Measurements from ENCODE around the gene ATXN2.
"Not testable (repeated sequence)": the region's sequence is repeated elsewhere in the genome, so short reads cannot be mapped to it uniquely, and the experiment has no call there.

The ATXN2 gene

DNA sequence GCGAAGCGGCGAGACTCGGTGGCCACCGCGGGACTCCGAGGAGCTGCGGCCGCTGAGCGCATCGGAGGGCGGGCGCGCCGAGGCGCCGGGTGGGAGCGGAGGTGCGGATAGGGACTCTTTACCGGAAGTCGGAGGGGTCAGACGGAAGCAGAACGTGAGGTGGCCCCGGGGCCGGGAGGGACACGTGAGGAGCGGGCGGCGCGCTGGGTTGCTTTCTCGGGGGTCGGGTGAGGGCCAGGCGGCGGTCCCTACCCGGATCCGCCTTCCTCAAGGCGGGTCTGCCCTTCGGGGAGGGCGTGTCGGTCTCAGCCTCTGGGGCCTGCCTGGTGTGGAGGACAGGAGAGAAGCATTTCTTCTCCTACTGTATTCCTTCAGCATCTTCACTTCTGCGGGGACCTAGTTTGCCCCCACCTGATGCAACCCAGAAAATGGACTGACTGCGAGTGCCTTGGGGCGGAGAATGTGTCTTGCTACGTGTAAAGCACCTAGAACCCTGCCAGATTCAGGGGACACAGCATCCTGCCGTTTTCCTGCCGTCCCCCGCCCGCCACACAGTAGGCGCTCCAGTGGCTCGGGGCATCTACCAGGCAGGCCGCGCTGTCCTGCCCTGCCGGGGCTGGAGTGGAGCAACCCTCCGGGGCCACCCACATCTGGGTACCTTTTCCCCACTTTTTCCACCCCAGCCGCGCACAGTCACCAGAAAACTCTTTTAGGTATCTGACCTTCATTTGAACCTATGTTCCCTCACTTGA lies 514 bp upstream of the ATXN2 start:
- peak; percentile 84 for DNase-seq (ENCODE audit: low read depth)

DNA sequence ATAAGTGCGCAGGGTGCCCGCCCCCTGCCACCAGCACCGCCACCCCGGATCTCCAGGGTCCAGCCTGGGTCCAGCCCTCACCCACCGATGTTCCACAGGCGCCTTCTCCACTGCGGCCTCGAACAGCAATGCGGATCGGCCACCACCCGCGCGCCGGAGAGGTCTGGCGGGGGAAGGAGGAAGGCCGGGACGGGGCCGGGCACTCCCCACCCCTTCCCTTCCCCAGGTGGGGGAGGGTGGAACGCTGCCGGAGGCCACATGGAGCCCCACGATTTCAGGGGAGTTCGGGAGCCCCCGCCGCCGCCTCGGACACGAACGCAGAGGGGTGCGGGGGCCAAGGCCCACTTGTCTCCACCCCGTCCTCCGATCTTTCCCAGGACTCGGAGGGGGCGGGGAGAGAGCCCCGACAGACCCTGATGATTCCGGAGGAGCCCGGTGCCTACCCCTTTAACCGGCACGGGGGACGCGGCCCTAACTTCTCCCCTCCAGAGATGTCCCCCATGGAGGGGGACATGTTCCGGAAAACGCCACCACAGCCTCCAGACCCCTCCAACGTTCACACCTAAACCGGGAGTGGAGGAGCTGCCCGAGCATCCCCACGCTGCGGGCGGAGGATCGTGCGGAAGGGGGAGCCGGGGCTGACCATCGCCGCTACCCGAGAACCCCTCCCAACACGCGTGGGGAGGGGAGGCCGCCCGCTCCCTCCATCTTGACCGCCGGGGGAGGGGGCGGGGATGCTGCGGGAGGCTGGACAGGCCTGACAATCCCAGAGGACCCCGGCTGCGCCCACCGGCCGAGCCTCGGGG lies 1.1 kb downstream of the ATXN2 start:
- DNase-seq (ENCODE audit: low read depth), result peak; percentile 6

DNA sequence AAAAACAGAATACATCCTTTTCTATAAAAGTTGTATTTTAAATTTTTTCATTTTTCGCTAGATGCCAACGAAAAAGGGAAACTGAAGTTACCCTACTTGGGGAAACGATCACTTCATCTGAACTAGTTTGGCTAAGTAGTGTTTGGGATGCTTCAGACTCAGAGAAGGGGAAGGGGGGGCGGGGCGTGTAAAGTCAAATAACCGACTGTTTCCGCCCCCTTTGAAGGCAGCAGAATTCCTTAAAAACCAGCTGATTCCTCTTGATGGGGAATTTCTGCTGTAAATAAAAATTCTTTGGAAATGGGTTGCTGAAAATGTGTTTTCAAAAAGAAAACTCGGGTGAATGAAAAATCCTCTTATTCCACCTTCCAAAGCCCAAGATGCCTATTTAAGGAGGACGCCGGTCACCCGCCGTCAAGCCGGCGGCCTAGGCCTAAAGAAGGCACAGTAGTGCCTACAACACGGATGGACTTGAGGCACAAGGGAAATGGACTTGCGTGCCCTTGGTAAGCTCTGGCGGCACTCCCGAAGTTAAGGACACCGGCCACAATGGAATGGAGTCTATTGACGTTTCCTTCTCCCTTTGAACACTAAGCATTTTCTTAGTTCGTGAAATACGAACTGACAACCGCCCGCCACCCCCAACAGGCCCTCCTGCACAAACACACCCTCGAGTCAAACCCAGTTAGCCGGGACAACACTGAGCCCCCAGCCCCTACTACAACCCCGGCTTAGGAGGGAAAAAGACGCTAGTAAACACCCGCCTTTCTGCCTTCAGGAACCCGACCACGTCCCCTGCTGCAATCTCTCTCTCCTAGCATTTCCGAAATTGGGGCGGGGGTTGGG lies 1.9 kb downstream of the ATXN2 start:
- no peak for DNase-seq (ENCODE audit: low read depth)

DNA sequence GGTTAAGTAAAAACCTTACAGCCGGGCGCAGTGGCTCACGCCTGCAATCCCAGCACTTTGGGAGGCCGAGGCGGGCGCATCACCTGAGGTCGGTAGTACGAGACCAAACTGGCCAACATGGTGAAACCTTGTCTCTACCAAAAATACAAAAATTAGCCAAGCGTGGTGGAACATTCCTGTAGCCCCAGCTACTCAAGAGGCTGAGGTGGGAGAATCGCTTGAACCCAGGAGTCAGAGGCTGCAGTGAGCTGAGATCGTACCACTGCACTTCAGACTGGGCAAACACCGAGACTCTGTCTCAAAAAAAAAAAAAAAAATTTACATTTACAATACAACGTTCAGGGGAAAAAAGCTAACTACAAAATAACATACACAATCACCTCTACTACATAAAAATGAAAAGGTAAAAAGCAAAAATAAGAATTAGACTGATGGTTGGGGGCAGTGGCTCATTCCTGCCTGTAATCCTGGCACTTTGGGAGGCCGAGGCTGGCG lies 3.7 kb downstream of the ATXN2 start:
- not testable (repeated sequence) for DNase-seq (ENCODE audit: low read depth)

DNA sequence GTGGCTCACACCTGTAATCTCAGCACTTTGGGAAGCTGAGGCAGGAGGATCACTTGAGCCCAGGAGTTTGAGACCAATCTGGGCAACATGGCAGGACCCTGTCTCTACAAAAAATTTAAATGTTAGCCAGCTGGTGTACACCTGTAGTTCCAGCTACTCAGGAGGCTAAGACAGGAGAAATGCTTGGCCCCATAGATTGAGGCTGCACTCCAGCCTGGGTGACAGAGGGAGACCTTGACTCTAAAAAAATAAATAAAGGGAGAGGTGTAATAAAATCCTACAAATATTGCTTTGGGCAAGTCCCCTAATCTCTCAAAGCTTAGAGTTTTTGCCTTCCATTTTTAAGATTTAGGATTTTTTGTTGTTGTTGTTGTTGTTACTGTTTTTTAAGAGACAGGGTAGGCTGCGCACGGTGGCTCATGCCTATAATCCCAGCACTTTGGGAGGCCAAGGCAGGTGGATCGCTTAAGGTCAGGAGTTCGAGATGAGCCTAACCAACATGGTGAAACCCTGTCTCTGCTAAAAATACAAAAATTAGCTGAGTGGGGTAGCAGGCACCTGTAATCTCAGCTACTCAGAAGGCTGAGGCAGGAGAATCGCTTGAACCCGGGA lies 7.6 kb downstream of the ATXN2 start:
- DNase-seq (ENCODE audit: low read depth), result not testable (repeated sequence)

DNA sequence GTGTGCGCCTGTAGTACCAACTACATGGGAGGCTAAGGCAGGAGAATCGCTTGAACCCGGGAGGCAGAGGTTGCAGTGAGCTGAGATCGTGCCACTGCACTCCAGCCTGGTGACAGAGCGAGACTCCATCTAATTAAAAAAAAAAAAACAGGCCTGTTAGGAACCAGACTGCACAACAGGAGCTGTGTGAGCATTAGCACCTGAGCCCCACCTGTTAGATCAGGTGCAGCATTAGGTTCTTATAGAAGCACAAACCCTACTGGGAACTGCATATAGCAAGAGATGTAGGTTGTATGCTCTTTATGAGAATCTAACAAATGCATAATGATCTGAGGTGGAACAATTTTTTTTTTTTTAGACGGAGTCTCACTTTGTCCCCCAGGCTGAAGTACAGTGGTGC lies 8.6 kb downstream of the ATXN2 start:
- no peak for DNase-seq (ENCODE audit: low read depth)

DNA sequence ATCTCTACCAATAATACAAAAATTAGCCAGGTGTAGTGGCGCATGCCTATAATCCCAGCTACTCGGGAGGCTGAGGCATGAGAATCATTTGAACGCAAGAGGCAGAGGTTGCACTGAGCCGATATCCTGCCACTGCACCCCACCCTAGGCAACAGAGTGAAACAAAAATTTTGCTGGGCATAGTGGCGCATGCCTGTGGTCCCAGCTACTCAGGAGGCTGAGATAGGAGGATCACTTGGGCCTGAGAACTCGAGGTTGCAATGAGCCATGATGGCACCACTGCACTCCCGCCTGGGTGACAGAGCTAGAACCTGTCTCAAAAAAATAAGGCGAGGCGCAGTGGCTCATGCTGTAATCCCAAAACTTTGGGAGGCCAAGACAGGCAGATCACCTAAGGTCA lies 9.5 kb downstream of the ATXN2 start:
- no peak for DNase-seq (ENCODE audit: low read depth)

DNA sequence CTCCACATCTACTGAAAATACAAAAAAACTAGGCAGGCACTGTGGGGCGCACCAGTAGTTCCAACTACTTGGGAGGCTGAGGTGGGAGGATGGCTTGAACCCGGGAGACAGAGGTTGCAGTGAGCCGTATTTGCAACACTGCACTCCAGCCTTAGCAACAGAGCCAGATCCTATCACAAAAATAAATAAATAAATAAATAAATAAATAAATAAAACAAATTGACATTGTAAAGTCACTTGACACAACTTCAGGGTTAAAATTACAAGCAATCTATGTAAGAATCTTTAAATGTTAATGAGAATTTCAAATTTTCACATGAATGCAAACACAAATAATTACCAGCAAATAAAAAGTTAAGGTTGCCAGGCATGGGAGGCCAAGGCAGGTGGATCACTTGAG lies 11.1 kb downstream of the ATXN2 start:
- no peak for DNase-seq (ENCODE audit: low read depth)

DNA sequence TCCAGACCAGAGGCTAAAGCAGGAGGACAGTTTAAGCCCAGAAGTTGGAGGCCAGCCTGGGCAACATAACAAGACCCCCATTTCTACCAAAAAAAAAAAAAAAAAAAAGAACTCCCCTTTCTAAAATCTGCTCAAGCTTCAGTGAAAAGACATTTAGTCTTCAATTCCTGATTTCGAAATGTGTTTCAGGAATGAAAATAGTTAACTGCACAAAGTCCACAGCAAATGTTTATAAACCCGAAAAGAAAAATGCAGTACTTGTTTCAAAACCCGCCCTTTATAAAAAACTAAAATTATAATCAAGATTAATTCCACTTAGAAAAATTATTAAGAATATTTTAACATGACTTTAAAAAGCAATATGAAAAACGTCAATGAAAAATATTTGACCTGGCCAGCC lies 12.1 kb downstream of the ATXN2 start:
- DNase-seq (ENCODE audit: low read depth), result no peak

DNA sequence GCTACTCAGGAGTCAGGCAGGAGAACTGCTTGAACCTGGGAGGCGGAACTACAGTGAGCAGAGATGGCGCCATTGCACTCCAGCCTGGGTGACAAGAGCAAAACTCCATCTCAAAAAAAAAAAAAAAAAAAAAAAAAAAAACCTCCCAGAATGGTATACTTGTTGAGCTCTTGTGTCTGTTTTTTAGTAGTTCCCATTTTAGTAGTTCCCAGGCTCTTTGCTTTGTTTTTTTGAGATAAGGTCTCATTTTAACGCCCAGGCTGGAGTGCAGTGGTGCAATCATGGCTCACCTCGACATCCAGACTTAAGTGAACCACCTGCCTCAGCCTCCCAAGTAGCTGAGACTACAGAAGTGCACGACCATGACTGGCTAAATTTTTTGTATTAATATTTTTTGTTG lies 13.4 kb downstream of the ATXN2 start:
- DNase-seq (ENCODE audit: low read depth), result no peak

DNA sequence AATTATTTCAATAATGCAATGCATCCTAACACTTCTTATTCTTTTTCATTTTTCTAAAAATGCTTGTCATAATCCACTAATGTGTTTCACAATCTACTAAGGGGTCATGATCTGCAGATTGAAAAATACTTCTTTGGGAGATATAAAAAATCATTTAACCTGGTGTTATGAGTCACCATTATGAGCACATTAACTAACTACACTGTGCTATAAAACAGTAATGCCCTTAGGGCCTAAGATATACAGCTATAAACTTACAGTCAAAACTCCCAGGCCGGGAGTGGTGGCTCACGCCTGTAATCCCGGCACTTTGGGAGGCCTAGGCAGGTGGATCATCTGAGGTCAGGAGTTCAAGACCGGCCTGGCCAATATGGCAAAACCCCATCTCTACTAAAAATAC lies 14.2 kb downstream of the ATXN2 start:
- DNase-seq (ENCODE audit: low read depth), result no peak

DNA sequence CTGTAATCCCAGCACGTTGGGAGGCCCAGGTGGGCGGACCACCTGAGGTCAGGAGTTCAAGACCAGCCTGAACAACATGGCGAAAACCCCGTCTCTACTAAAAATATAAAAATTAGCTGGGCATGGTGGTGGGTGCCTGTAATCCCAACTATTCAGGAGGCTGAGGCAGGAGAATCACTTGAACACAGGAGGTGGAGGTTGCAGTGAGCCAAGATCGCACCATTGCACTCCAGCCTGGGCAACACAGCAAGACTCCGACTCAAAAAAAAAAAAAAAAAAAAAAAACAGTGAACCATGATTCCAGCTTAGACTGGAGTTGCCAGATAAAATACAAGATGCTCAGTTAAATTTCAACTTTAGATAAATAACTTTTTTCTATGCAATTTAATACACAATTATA lies 15.6 kb downstream of the ATXN2 start:
- not testable (repeated sequence) for DNase-seq (ENCODE audit: low read depth)

DNA sequence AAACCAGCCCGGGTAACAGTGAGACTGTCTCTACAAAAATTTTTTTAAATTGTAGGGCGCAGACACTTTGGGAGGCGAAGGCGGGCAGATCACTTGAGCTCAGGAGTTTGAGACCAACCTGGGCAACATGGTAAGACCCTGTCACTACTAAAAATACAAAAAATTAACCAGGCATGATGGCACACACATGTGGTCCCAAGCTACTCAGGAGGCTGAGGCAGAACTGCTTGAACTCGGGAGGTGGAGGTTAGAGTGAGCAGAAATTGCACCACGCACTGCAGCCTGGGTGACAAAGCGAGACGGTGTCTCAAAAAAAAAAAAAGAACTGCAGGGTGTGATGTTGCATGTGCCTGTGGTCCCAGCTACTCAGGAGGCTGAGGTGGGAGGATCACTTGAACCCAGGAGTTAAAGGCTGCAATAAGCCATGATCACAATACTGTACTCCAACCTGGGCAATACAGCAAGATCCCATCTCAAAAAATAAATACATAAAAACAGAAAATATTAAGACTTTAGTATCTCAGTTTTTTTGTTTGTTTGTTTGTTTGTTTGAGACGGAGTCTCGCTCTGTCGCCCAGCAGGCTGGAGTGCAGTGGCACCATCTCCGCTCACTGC lies 16.9 kb downstream of the ATXN2 start:
- DNase-seq (ENCODE audit: low read depth), result no peak

DNA sequence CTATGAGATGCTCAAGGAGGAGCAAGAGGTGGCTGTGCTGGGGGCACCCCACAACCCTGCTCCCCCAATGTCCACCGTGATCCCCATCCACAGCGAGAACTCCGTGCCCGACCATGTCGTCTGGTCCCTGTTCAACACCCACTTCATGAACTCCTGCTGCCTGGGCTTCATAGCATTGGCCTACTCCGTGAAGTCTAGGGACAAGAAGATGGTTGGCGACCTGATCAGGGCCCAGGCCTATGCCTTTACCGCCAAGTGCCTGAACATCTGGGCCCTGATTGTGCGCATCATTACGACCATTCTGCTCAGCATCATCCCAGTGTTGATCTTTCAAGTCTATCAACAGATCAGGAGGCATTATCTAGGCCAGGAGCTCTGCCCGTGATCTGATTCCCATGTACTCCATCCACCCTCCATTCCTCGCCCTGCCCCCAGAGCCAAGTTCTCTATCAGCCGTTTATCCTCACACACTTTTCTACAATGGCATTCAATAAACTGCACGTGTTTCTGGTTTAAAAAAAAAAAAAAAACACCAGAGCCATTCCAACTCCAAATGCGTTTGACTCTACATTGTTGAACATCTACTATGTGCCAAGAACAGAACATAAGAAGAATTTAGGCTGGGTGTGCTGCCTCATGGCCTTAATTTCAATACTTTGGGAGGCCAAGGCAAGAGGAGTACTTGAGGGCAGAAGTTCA lies 17.5 kb downstream of the ATXN2 start:
- no peak for DNase-seq (ENCODE audit: low read depth)

DNA sequence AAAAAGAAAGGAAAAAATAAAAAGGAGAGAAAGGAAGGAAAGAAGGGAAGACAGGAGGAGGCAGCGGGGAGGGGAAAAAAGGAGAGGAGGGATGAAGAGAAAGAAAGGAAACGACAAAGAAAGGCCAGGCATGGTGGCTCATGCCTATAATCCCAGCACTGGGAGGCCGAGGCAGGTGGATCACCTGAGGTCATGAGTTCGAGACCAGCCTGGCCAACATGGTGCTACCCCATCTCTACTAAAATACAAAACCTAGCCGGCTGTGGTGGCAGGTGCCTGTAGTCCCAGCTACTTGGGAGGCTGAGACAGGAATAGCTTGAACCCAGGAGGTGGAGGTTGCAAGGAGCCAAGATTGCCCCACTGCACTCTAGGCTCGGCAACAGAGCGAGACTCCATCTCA lies 18.4 kb downstream of the ATXN2 start:
- no peak for DNase-seq (ENCODE audit: low read depth)

DNA sequence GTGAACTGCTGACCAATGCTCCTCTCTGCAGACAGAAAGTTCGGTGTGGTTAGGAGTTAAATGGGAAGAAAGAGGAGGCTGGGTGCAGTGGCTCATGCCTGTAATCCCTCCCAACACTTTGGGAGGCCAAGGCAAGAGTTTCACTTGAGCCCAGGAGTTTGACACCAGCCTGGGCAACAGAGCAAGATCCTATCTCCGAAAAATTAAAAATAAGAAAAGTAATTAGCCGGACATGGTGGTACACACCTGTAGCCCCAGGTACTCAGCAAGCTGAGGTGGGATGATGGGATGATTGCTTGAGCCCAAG lies 19.0 kb downstream of the ATXN2 start:
- DNase-seq (ENCODE audit: low read depth), result no peak

DNA sequence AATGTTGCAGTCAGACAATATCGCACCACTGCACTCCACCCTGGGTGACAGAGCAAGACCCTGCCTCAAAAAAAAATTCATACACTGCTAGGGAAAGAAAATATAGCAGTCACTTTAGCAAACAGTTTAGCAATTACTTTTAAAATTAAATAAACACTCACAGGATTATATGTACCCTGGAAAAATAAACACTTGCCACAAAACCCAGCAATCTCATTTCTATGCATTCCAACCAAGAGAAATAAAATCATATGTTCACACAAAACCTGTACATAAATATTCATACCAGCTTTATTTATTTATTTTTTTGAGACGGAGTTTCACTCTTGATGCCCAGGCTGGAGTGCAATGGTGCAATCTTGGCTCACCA lies 20.2 kb downstream of the ATXN2 start:
- no peak for DNase-seq (ENCODE audit: low read depth)

DNA sequence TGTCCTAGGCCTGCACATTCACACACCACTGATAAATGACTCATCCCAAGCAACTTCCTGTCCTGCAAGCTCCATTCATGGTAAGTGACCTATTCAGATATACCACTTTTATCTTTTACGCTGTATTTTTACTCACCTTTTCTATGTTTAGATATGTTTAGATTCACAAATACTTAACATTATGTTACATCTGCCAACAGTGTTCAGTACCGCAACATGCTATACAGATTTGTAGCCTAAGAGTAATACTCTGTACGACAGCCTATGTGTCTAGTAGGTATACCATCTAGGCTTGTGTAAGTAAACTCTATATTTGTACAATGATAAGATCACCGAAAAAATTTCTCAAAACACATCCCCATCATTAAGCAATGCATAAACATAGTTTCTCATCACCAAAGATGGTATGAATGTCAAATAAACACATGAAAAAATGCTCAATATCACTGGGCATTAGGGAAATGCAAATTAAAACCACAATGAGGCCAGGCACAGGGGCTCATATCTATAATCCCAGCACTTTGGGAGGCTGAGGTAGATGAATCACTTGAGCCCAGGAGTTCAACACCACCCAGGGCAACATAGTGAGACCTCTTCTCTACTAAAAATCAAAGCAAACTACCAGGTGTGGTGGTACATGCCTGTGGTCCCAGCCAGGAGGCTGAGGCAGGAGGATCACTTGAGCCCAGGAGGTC lies 20.7 kb downstream of the ATXN2 start:
- DNase-seq (ENCODE audit: low read depth), result no peak

DNA sequence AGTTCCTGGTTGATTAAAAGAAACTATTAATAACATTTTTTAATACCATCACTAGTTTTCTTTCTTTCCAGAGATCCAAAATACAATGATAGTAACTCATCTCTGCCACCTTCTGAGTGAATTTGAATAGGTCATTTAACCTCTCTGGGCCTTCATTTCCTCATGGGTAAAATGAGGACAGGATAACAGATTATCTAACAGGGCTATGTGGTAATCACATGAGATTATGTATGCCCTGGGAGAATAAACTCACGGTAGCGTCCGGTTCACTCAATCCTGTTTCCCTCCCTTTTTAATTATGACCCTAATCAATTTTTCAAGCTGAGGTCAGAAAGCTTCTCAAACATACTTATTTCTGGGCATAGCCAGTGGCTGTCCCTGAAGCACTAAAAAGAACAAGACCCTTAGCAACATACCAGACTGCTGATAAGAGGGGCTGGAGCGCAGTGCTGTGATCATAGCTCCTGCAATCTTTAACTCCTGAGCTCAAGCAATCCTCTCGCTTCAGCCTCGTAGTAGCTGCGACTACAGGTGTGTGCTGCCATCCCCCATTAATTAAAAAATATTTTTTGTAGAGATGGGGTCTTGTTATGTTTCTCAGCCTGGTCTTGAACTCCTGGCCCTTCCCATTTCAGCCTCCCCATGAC lies 24.2 kb downstream of the ATXN2 start:
- DNase-seq (ENCODE audit: low read depth), result no peak

DNA sequence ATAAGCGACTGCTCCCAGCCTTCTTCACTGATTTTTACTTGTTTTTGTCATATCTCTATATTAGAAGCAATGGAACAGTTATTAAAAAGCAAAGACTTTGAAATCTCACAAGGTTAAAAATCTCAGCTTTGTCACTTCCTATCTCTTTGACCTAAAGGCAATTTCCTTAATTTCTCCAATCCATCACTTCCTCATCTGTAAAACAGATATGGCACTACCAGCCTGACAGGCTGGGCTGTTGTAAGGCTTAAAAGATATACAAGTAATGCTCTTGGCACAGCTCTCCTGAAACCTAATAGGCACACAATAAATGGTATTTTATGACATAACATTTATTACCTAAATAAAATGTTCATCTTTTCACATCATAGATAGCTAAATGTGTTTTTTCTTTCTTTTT lies 25.6 kb downstream of the ATXN2 start:
- no peak for DNase-seq (ENCODE audit: low read depth)
